Brain pericyte (primary cell): ENCODE results near the gene RNF2.

Experiments used
- DNase-seq: peaks from one replicate; pipeline ENCODE4 v3.0.0-alpha.2; 2012; ENCODE audit warnings: low read depth, low spot score

The RNF2 gene

GRCh38 chr1:185096531-185096930, 51.2 kb downstream of the RNF2 start:
- no peak for DNase-seq

DNA sequence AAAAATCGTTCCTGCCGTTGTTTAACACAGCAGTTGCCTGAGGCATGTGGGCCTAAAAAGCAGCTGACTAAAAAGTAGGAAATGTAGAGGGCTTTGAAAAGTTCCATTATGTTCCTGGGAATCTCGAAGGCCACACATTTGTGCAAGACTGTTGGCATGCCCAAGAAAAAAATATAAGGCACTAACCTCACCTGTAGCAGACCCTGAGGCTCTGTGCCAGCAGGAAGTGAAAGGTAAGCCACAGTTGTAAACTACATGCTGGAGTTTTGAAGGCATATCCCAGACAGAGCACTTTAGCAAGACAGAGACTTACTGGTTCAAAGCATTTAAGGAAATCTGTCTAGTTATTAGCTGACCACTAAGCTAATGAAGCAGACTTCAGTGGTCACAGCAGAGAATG, 58.7 kb downstream of the RNF2 start:
- no peak for DNase-seq

DNA sequence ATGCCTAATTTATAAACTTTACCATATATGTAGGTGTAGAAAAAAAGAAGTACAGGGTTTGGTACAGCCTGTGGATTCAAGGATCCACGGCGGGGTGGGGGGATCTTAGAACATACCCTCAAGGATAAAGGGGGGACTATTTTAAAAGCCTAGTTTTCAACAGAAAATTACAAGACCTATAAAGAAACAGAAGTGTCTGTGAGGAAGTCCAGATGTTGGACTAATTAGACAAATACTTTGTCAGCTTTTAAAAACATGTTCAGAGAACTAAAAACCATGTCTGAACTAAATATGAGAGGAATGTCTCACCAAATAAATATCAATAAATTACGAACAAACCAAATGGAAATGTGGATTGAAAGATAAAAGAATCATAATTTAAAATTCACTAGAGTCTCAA, 59.8 kb downstream of the RNF2 start:
- no peak for DNase-seq

DNA sequence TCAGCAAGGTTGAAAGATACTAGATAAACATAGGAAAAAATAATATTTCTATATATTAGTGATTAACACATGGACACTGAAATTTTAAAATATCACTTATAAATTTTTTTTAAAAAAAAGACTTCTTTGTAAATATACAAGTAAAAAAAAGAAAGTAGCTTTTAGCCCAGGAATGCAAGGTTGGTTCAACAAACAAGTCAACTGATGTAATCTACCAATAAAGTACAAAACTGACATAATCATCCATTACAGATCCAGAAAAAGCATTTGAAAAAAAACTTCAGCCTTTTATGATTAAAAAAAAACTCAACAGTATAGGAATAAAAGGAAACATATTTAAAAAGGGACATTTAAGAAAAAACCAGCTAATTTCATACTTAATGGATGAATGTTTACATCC, 63.0 kb downstream of the RNF2 start:
- DNase-seq, result no peak

- no peak for DNase-seq
Observed at GRCh38 chr1:185110145-185110544, 64.8 kb downstream of the RNF2 start.

DNA sequence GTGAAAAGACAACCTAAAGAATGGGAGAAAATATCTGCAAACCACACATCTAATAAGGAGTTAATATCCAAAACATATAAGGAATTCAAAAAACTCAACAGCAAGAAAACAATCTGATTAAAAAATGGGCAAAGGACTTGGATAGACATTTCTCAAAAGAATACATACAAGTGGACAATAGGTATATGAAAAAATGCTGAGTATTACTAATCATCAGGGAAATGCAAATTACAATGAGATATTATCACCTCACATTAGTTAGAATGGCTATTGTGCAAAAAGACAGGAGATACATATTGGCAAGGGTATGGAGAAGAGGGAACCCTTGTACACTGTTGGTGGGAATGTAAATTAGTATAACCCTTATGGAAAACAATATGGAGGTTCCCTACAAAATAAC, 66.5 kb downstream of the RNF2 start:
- DNase-seq, result no peak

- no peak for DNase-seq
Observed at GRCh38 chr1:185112356-185112755, 67.0 kb downstream of the RNF2 start.

DNA sequence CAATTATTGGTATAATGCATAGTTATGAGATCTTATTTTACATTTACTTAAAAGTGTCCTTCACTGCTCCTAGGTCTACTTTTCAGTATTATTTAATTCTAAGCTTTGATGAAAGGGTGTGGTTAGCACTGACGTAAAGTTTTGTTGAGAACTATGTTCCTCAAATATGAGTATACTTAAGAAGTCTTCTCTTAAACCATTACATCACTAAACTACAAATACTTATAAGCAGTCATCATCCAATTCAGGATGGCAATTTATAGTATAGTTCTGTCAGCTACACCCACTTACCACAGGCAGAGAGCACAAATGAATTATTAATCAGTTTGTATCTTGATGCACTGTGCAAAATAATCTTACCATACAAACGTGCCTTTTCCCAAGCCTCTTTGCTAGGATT, 84.3 kb downstream of the RNF2 start:
- no peak for DNase-seq

DNA sequence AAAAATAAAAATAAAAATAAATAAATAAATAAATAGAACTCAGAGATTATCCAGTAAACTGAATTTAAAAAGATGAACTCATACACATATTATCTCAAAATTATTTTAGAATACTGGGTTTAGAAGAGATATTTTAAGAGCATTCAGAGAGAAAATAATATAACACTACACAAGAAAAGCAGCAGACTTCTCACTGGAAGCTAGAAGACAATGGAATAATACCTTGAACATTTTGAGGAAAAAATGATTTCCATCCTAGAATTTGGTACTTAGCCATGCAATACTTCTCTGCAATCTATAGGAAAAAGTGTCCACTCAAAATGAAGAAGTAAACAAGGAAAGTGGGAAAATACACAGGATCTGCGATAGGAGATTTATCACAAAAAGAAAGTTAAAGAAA, 87.2 kb downstream of the RNF2 start:
- DNase-seq, result no peak

DNA sequence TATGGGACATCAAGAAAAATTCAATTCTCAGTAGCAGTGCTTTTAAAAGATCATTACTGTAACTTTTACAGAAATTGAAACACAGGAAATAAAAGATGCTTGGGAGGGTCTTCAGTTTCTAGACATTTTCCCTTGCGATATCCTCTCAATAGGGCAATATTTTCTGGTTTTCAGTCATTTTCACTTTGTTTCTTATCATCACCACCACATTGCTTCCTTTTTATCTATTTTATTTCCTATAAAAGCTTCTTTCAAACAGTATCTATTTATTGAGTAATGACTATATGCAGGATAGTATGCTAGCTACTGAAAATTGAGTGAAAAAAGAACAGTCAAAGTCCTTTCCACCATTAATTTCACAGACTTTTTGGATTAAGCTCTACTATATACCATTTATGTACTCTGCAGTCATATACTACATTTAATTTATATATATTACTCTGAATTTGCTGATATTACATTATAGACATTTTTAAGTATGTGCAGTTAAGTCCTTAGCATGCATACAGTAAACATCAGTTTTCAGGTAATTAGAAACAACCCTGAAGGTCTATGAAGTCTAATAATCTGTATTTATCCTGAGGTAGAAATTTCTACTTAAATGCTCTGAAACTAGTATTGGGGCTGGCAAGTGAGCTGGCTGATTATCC, 92.7 kb downstream of the RNF2 start:
- no peak for DNase-seq

- no peak for DNase-seq
Observed at GRCh38 chr1:185139246-185139645, 93.9 kb downstream of the RNF2 start.

DNA sequence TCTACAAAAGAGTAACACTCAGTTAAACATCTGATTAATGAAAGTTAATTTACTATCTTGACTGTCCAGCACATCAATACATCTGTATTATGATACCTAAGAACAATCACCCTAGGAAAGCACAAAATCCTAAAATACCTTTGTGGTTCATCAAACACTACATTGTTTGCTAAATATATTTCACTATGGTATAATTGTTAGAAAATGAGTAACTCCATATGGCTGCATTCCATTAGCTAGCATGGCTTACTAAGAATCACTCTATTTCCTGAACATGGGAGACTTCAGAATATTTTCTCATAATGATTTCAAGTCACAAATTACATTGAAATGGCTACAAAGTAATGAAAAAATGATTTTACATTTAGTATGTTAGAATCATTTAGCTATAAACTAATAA, 98.9 kb downstream of the RNF2 start:
- DNase-seq, result no peak

DNA sequence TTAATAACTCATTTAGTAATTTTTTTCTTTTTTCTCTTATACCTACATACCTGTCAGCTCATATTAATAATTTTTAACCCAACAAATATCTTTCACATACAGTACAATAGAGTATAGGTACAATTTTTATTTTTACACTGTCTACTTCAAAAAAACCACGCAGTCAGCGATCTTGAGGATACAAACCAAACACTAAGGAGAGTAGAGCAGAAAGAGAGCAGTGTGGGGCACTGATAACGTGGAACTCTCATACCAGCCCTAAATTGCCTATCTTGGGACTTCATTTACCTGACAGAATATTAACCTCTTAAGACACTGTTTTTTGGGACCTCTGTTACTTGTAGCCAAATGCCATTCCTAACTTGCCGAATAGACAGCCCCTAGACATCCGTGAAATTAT, 105.9 kb downstream of the RNF2 start:
- DNase-seq, result no peak
